ENCODE data around the gene SIPA1L3.

SIPA1L3 gene

GRCh38 chr19:38125238-38125637 lies 218.2 kb downstream of the SIPA1L3 start:
- H3K36me3 ChIP-seq (ENCODE audit: control insufficient read depth, insufficient read depth, low read length), result peaks cover 18% of the 10 kb centered on the region
- no peak overlapping the region for H3K27ac ChIP-seq (ENCODE audit: low read depth, low read length)
- no peaks in the 10 kb centered on the region for H3K27me3 ChIP-seq (ENCODE audit: control insufficient read depth, insufficient read depth, low read length)
- H3K4me3 ChIP-seq (ENCODE audit: low read depth, low read length), result no peak overlapping the region
- H3K9me3 ChIP-seq (ENCODE audit: control insufficient read depth, insufficient read depth, low read length), result peaks cover 10% of the 10 kb centered on the region
- H3K9ac ChIP-seq (ENCODE audit: low read depth, low read length), result no peak overlapping the region
- H3K4me1 ChIP-seq (ENCODE audit: control insufficient read depth, insufficient read depth, low read length), result no peaks in the 10 kb centered on the region

- H3K9ac ChIP-seq (ENCODE audit: low read depth, low read length), result no peak overlapping the region
- H3K27ac ChIP-seq (ENCODE audit: low read depth, low read length), result no peak overlapping the region
- no peaks in the 10 kb centered on the region for H3K9me3 ChIP-seq (ENCODE audit: control insufficient read depth, insufficient read depth, low read length)
- no peak overlapping the region for H3K4me3 ChIP-seq (ENCODE audit: low read depth, low read length)
- peaks cover 4% of the 10 kb centered on the region; the same call in 1 of the 2 replicates for H3K36me3 ChIP-seq (ENCODE audit: control insufficient read depth, insufficient read depth, low read length)
- H3K4me1 ChIP-seq (ENCODE audit: control insufficient read depth, insufficient read depth, low read length), result no peaks in the 10 kb centered on the region
- no peaks in the 10 kb centered on the region for H3K27me3 ChIP-seq (ENCODE audit: control insufficient read depth, insufficient read depth, low read length)
Observed at GRCh38 chr19:38130399-38130798, 223.4 kb downstream of the SIPA1L3 start.

GRCh38 chr19:38132781-38133180 lies 225.8 kb downstream of the SIPA1L3 start:
- H3K4me1 ChIP-seq (ENCODE audit: control insufficient read depth, insufficient read depth, low read length), result no peaks in the 10 kb centered on the region
- peaks cover 4% of the 10 kb centered on the region; the same call in 1 of the 2 replicates for H3K36me3 ChIP-seq (ENCODE audit: control insufficient read depth, insufficient read depth, low read length)
- no peak overlapping the region for H3K27ac ChIP-seq (ENCODE audit: low read depth, low read length)
- no peak overlapping the region for H3K9ac ChIP-seq (ENCODE audit: low read depth, low read length)
- no peaks in the 10 kb centered on the region for H3K27me3 ChIP-seq (ENCODE audit: control insufficient read depth, insufficient read depth, low read length)
- H3K4me3 ChIP-seq (ENCODE audit: low read depth, low read length), result no peak overlapping the region
- H3K9me3 ChIP-seq (ENCODE audit: control insufficient read depth, insufficient read depth, low read length), result no peaks in the 10 kb centered on the region

- Histone ChIP-seq H3K27ac (ENCODE audit: low read depth, low read length) (no peak overlapping the region), H3K36me3 (ENCODE audit: control insufficient read depth, insufficient read depth, low read length) (peaks cover 7% of the 10 kb centered on the region), H3K4me1 (ENCODE audit: control insufficient read depth, insufficient read depth, low read length) (no peaks in the 10 kb centered on the region), H3K9me3 (ENCODE audit: control insufficient read depth, insufficient read depth, low read length) (no peaks in the 10 kb centered on the region), H3K4me3 (ENCODE audit: low read depth, low read length) (no peak overlapping the region), H3K27me3 (ENCODE audit: control insufficient read depth, insufficient read depth, low read length) (no peaks in the 10 kb centered on the region), H3K9ac (ENCODE audit: low read depth, low read length) (no peak overlapping the region)
Observed at GRCh38 chr19:38133319-38133718, 226.3 kb downstream of the SIPA1L3 start.

- Histone ChIP-seq H3K27me3 (ENCODE audit: control insufficient read depth, insufficient read depth, low read length) (no peaks in the 10 kb centered on the region), H3K9ac (ENCODE audit: low read depth, low read length) (no peak overlapping the region), H3K9me3 (ENCODE audit: control insufficient read depth, insufficient read depth, low read length) (no peaks in the 10 kb centered on the region), H3K27ac (ENCODE audit: low read depth, low read length) (no peak overlapping the region), H3K36me3 (ENCODE audit: control insufficient read depth, insufficient read depth, low read length) (peaks cover 7% of the 10 kb centered on the region), H3K4me1 (ENCODE audit: control insufficient read depth, insufficient read depth, low read length) (no peaks in the 10 kb centered on the region), H3K4me3 (ENCODE audit: low read depth, low read length) (no peak overlapping the region)
Observed at GRCh38 chr19:38134540-38135149, 227.6 kb downstream of the SIPA1L3 start.

- H3K27me3 ChIP-seq (ENCODE audit: control insufficient read depth, insufficient read depth, low read length), result no peaks in the 10 kb centered on the region
- peaks cover 7% of the 10 kb centered on the region for H3K36me3 ChIP-seq (ENCODE audit: control insufficient read depth, insufficient read depth, low read length)
- no peak overlapping the region for H3K27ac ChIP-seq (ENCODE audit: low read depth, low read length)
- no peaks in the 10 kb centered on the region for H3K4me1 ChIP-seq (ENCODE audit: control insufficient read depth, insufficient read depth, low read length)
- H3K9me3 ChIP-seq (ENCODE audit: control insufficient read depth, insufficient read depth, low read length), result no peaks in the 10 kb centered on the region
- no peak overlapping the region for H3K9ac ChIP-seq (ENCODE audit: low read depth, low read length)
- H3K4me3 ChIP-seq (ENCODE audit: low read depth, low read length), result no peak overlapping the region
Observed at GRCh38 chr19:38135150-38135998, 228.4 kb downstream of the SIPA1L3 start.

GRCh38 chr19:38139122-38139521 lies 232.1 kb downstream of the SIPA1L3 start:
- H3K27ac ChIP-seq (ENCODE audit: low read depth, low read length), result no peak overlapping the region
- H3K9me3 ChIP-seq (ENCODE audit: control insufficient read depth, insufficient read depth, low read length), result no peaks in the 10 kb centered on the region
- no peaks in the 10 kb centered on the region for H3K4me1 ChIP-seq (ENCODE audit: control insufficient read depth, insufficient read depth, low read length)
- no peak overlapping the region for H3K4me3 ChIP-seq (ENCODE audit: low read depth, low read length)
- peaks cover 11% of the 10 kb centered on the region for H3K36me3 ChIP-seq (ENCODE audit: control insufficient read depth, insufficient read depth, low read length)
- no peak overlapping the region for H3K9ac ChIP-seq (ENCODE audit: low read depth, low read length)
- no peaks in the 10 kb centered on the region for H3K27me3 ChIP-seq (ENCODE audit: control insufficient read depth, insufficient read depth, low read length)

GRCh38 chr19:38141108-38141507 lies 234.1 kb downstream of the SIPA1L3 start:
- no peak overlapping the region for H3K9ac ChIP-seq (ENCODE audit: low read depth, low read length)
- no peak overlapping the region for H3K4me3 ChIP-seq (ENCODE audit: low read depth, low read length)
- H3K9me3 ChIP-seq (ENCODE audit: control insufficient read depth, insufficient read depth, low read length), result no peaks in the 10 kb centered on the region
- no peaks in the 10 kb centered on the region for H3K4me1 ChIP-seq (ENCODE audit: control insufficient read depth, insufficient read depth, low read length)
- H3K27ac ChIP-seq (ENCODE audit: low read depth, low read length), result no peak overlapping the region
- H3K27me3 ChIP-seq (ENCODE audit: control insufficient read depth, insufficient read depth, low read length), result no peaks in the 10 kb centered on the region
- peaks cover 28% of the 10 kb centered on the region for H3K36me3 ChIP-seq (ENCODE audit: control insufficient read depth, insufficient read depth, low read length)

GRCh38 chr19:38142176-38143035 lies 235.4 kb downstream of the SIPA1L3 start:
- Histone ChIP-seq H3K9me3 (ENCODE audit: control insufficient read depth, insufficient read depth, low read length) (no peaks in the 10 kb centered on the region), H3K27me3 (ENCODE audit: control insufficient read depth, insufficient read depth, low read length) (no peaks in the 10 kb centered on the region), H3K4me1 (ENCODE audit: control insufficient read depth, insufficient read depth, low read length) (no peaks in the 10 kb centered on the region), H3K9ac (ENCODE audit: low read depth, low read length) (no peak overlapping the region), H3K36me3 (ENCODE audit: control insufficient read depth, insufficient read depth, low read length) (peaks cover 33% of the 10 kb centered on the region), H3K27ac (ENCODE audit: low read depth, low read length) (no peak overlapping the region), H3K4me3 (ENCODE audit: low read depth, low read length) (no peak overlapping the region)

- H3K4me1 ChIP-seq (ENCODE audit: control insufficient read depth, insufficient read depth, low read length), result no peaks in the 10 kb centered on the region
- H3K9ac ChIP-seq (ENCODE audit: low read depth, low read length), result no peak overlapping the region
- no peak overlapping the region for H3K4me3 ChIP-seq (ENCODE audit: low read depth, low read length)
- H3K27me3 ChIP-seq (ENCODE audit: control insufficient read depth, insufficient read depth, low read length), result no peaks in the 10 kb centered on the region
- peaks cover 30% of the 10 kb centered on the region for H3K36me3 ChIP-seq (ENCODE audit: control insufficient read depth, insufficient read depth, low read length)
- H3K9me3 ChIP-seq (ENCODE audit: control insufficient read depth, insufficient read depth, low read length), result no peaks in the 10 kb centered on the region
- no peak overlapping the region for H3K27ac ChIP-seq (ENCODE audit: low read depth, low read length)
Observed at GRCh38 chr19:38143847-38144246, 236.8 kb downstream of the SIPA1L3 start.
